DOHH2 (cell line): ENCODE measurements around the gene C1orf35.

ENCODE experiments used
- H3F3A ChIP-seq: fragments of 200-600 bp; sonication (generic), shearing (Covaris generic); 2 replicates; pipeline ENCODE4 v1.6.0; 2016; ENCODE audit warnings: antibody characterized with exemption, mild to moderate bottlenecking; ENCODE audit not compliant: control insufficient read depth, insufficient read depth
- H3K27ac ChIP-seq: fragments of 200-600 bp; sonication (generic); 2 replicates; pipeline ENCODE4 v1.5.1; 2014; ENCODE audit warnings: low read depth, mild to moderate bottlenecking, low read length, moderate library complexity
- H3K27me3 ChIP-seq: fragments of 200-600 bp; sonication (generic); 2 replicates; pipeline ENCODE4 v1.6.1; 2014; ENCODE audit warnings: mild to moderate bottlenecking, low read length, mixed read lengths; ENCODE audit not compliant: control insufficient read depth
- H3K36me3 ChIP-seq: fragments of 200-600 bp; sonication (generic); 2 replicates; pipeline ENCODE4 v1.6.1; 2014; ENCODE audit warnings: mild to moderate bottlenecking, low read length, moderate library complexity, mixed read lengths; ENCODE audit not compliant: control insufficient read depth
- H3K4me1 ChIP-seq: fragments of 200-600 bp; sonication (generic); 2 replicates; pipeline ENCODE4 v1.6.1; 2014; ENCODE audit warnings: mild to moderate bottlenecking, low read length, mixed read lengths; ENCODE audit not compliant: control insufficient read depth
- H3K4me2 ChIP-seq: fragments of 200-600 bp; sonication (generic); 2 replicates; pipeline ENCODE4 v1.6.0; 2014; ENCODE audit warnings: mild to moderate bottlenecking, low read length, moderate library complexity
- H3K4me3 ChIP-seq: fragments of 200-600 bp; sonication (generic); 2 replicates; pipeline ENCODE4 v1.5.1; 2014; ENCODE audit warnings: mild to moderate bottlenecking, low read length, mixed read lengths
- H3K79me2 ChIP-seq: fragments of 200-600 bp; sonication (generic); 2 replicates; pipeline ENCODE4 v1.6.1; 2014; ENCODE audit warnings: mild to moderate bottlenecking, low read length, mixed read lengths; ENCODE audit not compliant: control insufficient read depth
- H3K9me2 ChIP-seq: fragments of 200-600 bp; sonication (generic); replicated peaks from 2 replicates; pipeline ENCODE4 v1.6.1; 2014; ENCODE audit warnings: mild to moderate bottlenecking, low read length, mixed read lengths; ENCODE audit not compliant: control insufficient read depth
- H3K9me3 ChIP-seq: fragments of 200-600 bp; sonication (generic); 2 replicates; pipeline ENCODE4 v1.6.1; 2014; ENCODE audit warnings: antibody characterized with exemption, low read length, mixed read lengths; ENCODE audit not compliant: control insufficient read depth, insufficient read depth
- H4K20me1 ChIP-seq: fragments of 200-600 bp; sonication (generic); 2 replicates; pipeline ENCODE4 v1.6.0; 2014; ENCODE audit warnings: low read depth, mild to moderate bottlenecking, antibody characterized with exemption, low read length, moderate library complexity; ENCODE audit not compliant: control insufficient read depth, insufficient read depth
- EZH2phosphoT487 ChIP-seq: fragments of 200-600 bp; sonication (generic); IDR thresholded peaks from 2 replicates; pipeline ENCODE4 v1.6.1; 2017; ENCODE audit warnings: borderline replicate concordance, mild to moderate bottlenecking, antibody characterized with exemption, low read length, moderate library complexity, mixed read lengths
- TF ChIP-seq, protein P1 (sequence below): fragments of 200-600 bp; sonication (generic); IDR thresholded peaks from one replicate; pipeline ENCODE4 v1.5.1; 2014; ENCODE audit warnings: antibody characterized with exemption, mild to moderate bottlenecking, low read depth, low read length; ENCODE audit not compliant: poor library complexity, severe bottlenecking

The C1orf35 gene

DNA sequence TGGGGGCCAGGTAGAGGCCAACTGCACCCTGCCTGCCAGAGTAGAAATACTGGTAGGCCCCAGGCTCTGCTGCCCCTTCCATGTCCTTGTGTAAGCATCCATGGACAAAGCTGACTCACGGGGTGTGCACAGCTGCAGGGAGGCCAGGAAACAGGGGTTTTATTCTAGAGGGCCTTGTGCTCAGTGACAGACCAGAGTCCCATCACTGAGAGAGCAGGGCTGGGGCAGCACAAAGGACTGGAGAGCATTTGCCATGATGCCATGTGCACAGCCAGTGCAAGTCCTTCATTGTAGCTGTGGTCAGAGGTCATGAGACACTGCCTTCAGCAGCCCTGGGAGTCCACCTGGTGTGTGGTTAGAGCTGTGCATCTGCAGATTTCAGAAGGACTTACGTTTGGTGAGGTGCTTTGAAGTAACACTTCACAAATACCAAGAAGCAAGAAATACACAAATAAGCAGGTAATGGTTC, 12.5 kb downstream of the C1orf35 start:
- no peak for TF ChIP-seq EZH2phosphoT487
- TF ChIP-seq, protein P1, sequence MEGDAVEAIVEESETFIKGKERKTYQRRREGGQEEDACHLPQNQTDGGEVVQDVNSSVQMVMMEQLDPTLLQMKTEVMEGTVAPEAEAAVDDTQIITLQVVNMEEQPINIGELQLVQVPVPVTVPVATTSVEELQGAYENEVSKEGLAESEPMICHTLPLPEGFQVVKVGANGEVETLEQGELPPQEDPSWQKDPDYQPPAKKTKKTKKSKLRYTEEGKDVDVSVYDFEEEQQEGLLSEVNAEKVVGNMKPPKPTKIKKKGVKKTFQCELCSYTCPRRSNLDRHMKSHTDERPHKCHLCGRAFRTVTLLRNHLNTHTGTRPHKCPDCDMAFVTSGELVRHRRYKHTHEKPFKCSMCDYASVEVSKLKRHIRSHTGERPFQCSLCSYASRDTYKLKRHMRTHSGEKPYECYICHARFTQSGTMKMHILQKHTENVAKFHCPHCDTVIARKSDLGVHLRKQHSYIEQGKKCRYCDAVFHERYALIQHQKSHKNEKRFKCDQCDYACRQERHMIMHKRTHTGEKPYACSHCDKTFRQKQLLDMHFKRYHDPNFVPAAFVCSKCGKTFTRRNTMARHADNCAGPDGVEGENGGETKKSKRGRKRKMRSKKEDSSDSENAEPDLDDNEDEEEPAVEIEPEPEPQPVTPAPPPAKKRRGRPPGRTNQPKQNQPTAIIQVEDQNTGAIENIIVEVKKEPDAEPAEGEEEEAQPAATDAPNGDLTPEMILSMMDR: no peak
- Histone ChIP-seq H3K79me2 (peaks cover 100% of the 10 kb centered on the region), H3K4me3 (no peak overlapping the region), H4K20me1 (peaks cover 36% of the 10 kb centered on the region), H3K27ac (no peak overlapping the region), H3F3A (peaks cover 3% of the 10 kb centered on the region; the same call in 1 of the 2 replicates), H3K27me3 (no peaks in the 10 kb centered on the region), H3K4me1 (peaks cover 9% of the 10 kb centered on the region), H3K9me3 (peaks cover 41% of the 10 kb centered on the region), H3K9me2 (no peaks in the 10 kb centered on the region), H3K36me3 (peaks cover 99% of the 10 kb centered on the region), H3K4me2 (no peak overlapping the region)

DNA sequence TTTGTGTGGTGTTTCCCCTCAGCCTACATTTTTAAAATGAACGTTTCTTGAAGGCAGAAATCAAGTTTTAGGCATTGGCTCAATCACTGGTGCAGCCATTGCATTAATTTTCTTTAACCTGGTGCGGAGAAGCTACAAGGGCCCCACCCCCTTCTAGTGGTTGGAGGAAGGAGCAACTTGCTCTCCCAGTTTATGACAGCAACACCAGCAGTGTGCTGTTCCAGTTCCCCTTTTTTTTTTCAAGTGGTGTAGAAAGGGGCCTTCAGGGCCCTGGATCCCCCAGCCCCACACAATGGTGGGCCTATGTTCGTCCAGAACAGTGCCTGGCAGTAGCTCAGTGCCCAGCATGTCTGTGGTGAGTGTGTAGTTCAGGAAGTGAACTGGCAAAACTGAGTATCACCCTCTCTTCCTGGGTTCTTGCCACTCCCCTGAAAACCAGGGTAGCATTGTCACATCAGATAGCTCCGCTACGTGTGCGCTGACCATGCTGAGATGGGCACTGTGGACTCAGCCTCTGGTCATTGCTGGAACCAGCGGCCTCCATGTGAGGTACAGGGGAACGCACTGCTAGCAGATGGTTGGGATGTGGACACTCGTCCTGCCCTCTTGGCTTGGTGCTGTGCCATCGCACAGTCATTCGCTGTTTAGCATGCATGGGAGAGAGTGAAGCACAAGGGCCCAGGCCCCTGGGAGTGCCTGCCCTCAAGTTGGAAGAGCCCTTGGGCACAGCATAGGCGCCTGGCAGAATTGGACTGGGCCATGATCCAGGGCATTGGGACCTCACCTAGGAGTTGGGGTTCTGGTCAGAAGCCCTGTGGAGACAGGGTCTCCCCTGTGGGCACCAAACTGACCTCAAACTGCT, 13.4 kb downstream of the C1orf35 start:
- H3K4me3 ChIP-seq: no peak overlapping the region
- peaks cover under 1% of the 10 kb centered on the region; the same call in 1 of the 2 replicates for H3F3A ChIP-seq
- peaks cover 100% of the 10 kb centered on the region for H3K79me2 ChIP-seq
- peaks cover 36% of the 10 kb centered on the region for H3K9me3 ChIP-seq
- H3K27ac ChIP-seq: no peak overlapping the region
- no peaks in the 10 kb centered on the region for H3K9me2 ChIP-seq
- TF ChIP-seq, protein P1: no peak
- no peak for TF ChIP-seq EZH2phosphoT487
- peaks cover 99% of the 10 kb centered on the region for H3K36me3 ChIP-seq
- H3K4me1 ChIP-seq: peaks cover 18% of the 10 kb centered on the region
- H4K20me1 ChIP-seq: peaks cover 45% of the 10 kb centered on the region
- no peak overlapping the region for H3K4me2 ChIP-seq
- H3K27me3 ChIP-seq: no peaks in the 10 kb centered on the region

DNA sequence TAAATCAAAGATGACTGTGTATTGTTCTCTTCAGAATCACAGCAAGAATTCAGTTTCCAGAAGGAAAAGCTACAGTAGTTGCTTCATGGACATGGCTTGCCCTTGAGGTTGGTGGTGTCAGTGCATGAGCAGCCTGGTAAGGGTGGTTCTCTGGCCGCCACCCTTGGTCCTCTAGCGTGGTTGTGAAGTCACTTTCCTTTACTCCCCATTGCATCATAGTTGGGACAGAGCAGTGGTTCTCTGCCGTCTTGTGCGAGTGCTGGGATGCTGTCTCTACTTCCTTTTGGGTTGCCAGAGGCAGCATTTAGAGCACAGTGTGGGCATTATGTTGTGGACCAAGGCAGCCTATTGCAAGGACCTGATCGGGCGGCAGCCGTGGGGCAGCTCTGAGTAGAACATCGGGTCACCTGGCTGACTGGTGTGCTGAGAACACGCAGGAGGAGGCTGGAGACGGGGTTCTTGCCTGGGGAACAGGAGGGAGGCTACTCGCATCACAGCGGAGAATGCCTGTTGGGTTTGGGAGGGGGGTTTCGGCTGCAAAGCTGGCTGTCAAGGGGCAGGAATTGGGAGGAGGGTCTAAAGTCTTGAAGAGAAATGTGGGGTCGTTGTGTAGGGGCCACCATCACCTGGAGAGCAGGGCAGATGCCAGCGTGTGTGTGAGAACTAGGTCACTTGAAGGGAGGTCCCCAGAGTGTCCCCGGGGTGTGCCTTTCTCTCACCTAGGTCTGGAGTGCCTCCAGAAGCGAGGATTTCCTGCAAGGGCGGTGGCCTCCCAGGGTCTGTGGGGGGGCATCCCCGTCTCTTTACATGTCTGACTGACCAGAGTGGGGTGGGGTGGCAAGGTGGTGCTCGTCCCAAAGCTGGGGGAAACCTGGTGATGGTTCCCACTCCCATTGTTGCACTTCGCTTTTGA, 14.3 kb downstream of the C1orf35 start:
- Histone ChIP-seq H3K79me2 (peaks cover 100% of the 10 kb centered on the region), H3K27me3 (no peaks in the 10 kb centered on the region; the same call in 1 of the 2 replicates), H3K27ac (no peak overlapping the region), H3K4me2 (no peak overlapping the region), H4K20me1 (peaks cover 54% of the 10 kb centered on the region), H3K36me3 (peaks cover 99% of the 10 kb centered on the region), H3K4me1 (peaks cover 27% of the 10 kb centered on the region), H3K4me3 (no peak overlapping the region), H3K9me2 (no peaks in the 10 kb centered on the region), H3F3A (no peaks in the 10 kb centered on the region), H3K9me3 (peaks cover 27% of the 10 kb centered on the region; the same call in 1 of the 2 replicates)
- TF ChIP-seq, protein P1: no peak
- TF ChIP-seq EZH2phosphoT487: no peak
